Gastrocnemius medialis (tissue), 4 donors: ENCODE results near the gene POU2F2. TPM values are rescaled to one million over a fixed set of nuclear protein-coding genes. Genes with fewer than 3 reads are reported as not detected.

Experiments used
- ATAC-seq, 2 donors: fragments of 150-250 bp; one replicate each; pipeline ENCODE4 v1.9.1; 2016
- DNase-seq, 2 donors: peaks; one replicate each; pipeline ENCODE4 v3.0.0-alpha.2; 2019
- H3K27ac ChIP-seq, 4 donors: fragments of 200-600 bp; sonication (generic); 1 replicate in 1 of 4; 2 replicates in 3 of 4; pipeline ENCODE4 v1.5.1; 2016 to 2018; ENCODE audit warnings: mild to moderate bottlenecking in 2 of 4, moderate library complexity in 1 of 4
- H3K27me3 ChIP-seq, 3 donors: fragments of 200-600 bp; sonication (generic) in 2 of 3; 1 replicate in 1 of 3; 2 replicates in 2 of 3; pipeline versions ENCODE4 v1.5.1 to v1.6.0; 2016 to 2019; ENCODE audit warnings: mild to moderate bottlenecking in 1 of 3, moderate library complexity in 1 of 3
- H3K36me3 ChIP-seq, 2 donors: fragments of 200-600 bp; sonication (generic) in 1 of 2; one replicate each; pipeline ENCODE4 v1.5.1; 2017 to 2018
- H3K4me1 ChIP-seq, 2 donors: fragments of 200-600 bp; sonication (generic) in 1 of 2; one replicate each; pipeline ENCODE4 v1.5.1; 2016 to 2017; ENCODE audit warnings: mild to moderate bottlenecking in 2 of 2
- H3K4me3 ChIP-seq, 4 donors: fragments of 200-600 bp; sonication (generic) in 3 of 4; 1 replicate in 1 of 4; 2 replicates in 3 of 4; pipeline ENCODE4 v1.5.1; 2016 to 2019; ENCODE audit warnings: mild to moderate bottlenecking in 2 of 4
- H3K9me3 ChIP-seq, 3 donors: fragments of 200-600 bp; sonication (generic) in 2 of 3; 1 replicate in 1 of 3; 2 replicates in 2 of 3; pipeline ENCODE4 v1.5.1; 2016 to 2019
- POLR2A ChIP-seq, 2 donors: fragments of 450-650 bp; IDR thresholded peaks; one replicate each; pipeline ENCODE4 v1.6.1; 2017; ENCODE audit warnings: antibody characterized with exemption in 2 of 2, mild to moderate bottlenecking in 2 of 2, moderate library complexity in 2 of 2
- in situ Hi-C, 4 donors: fragments of 200-750 bp; cut with MboI; loops; one replicate each; pipeline versions ENCODE4 v1.15.0 to v1.8.0; 2017; ENCODE audit warnings: low sequenced_read_pairs in 4 of 4
- intact Hi-C: fragments of 100-400 bp; cut with DNase I; formaldehyde crosslinking; loops from one replicate; pipeline ENCODE4 v1.15.1; 2023; ENCODE audit warnings: low total_unique reads
- total RNA-seq, 4 donors: library from RNA; depleted of rRNA; stranded (reverse); fragments of >200 nt; gene quantifications; one replicate each; pipeline versions ENCODE4 v1.1.0 to v1.2.3, GENCODE V29; 2016
- TF ChIP-seq, protein P1 (sequence below), 5 experiments: fragments of 450-650 bp in 3 of 5; fragments of 200-600 bp in 2 of 5; sonication (generic) in 2 of 5; IDR thresholded peaks in 4 of 5; conservative IDR thresholded peaks in 1 of 5; 1 replicate in 4 of 5; 2 replicates in 1 of 5; pipeline ENCODE4 v1.5.1; 2016 to 2019; ENCODE audit warnings: antibody characterized with exemption in 5 of 5, mild to moderate bottlenecking in 3 of 5, moderate library complexity in 3 of 5

Gene POU2F2
- total RNA-seq, 4 donors from 2014 or later: 0.26 to 1.7 (median 1.6) TPM; not detected in 1

DNA sequence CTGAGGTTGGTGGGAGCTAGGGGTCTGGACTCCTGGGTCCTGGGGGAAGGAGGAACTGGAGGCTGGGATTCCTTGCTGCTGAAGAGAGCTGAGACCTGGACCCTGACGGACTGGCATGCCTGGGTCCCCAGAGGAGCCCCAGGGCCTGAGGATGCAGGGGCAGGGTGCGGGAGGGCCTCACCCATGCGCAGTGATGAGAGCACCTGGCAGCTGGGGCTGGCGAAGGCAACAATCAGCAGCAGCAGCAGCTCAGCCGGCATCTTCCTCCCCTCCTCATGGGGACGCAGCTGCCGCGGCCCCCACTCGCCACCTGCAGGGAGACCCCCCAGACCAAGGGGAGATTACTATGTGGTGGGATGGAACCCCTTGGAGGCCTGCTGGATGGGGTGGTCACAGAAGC is 66.7 kb downstream of the POU2F2 start:
- H3K4me3 ChIP-seq: no peak overlapping the region
- H3K36me3 ChIP-seq: no peaks in the 10 kb centered on the region
- no peak for DNase-seq
- intact Hi-C loops: no loop called here
- ATAC-seq: no peak
- in situ Hi-C loops: no loop called here
- H3K27me3 ChIP-seq: peaks cover 21 to 33% (median 30%) of the 10 kb centered on the region in 3 donors
- no peak for TF ChIP-seq POLR2A (IDR thresholded peaks at IDR 0.05)
- TF ChIP-seq, protein P1, sequence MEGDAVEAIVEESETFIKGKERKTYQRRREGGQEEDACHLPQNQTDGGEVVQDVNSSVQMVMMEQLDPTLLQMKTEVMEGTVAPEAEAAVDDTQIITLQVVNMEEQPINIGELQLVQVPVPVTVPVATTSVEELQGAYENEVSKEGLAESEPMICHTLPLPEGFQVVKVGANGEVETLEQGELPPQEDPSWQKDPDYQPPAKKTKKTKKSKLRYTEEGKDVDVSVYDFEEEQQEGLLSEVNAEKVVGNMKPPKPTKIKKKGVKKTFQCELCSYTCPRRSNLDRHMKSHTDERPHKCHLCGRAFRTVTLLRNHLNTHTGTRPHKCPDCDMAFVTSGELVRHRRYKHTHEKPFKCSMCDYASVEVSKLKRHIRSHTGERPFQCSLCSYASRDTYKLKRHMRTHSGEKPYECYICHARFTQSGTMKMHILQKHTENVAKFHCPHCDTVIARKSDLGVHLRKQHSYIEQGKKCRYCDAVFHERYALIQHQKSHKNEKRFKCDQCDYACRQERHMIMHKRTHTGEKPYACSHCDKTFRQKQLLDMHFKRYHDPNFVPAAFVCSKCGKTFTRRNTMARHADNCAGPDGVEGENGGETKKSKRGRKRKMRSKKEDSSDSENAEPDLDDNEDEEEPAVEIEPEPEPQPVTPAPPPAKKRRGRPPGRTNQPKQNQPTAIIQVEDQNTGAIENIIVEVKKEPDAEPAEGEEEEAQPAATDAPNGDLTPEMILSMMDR (IDR thresholded peaks at IDR 0.05 in 4 of 5, conservative IDR thresholded peaks at IDR 0.05 in 1 of 5): no peak
- no peaks in the 10 kb centered on the region for H3K9me3 ChIP-seq
- H3K27ac ChIP-seq: no peak overlapping the region
- no peaks in the 10 kb centered on the region for H3K4me1 ChIP-seq

DNA sequence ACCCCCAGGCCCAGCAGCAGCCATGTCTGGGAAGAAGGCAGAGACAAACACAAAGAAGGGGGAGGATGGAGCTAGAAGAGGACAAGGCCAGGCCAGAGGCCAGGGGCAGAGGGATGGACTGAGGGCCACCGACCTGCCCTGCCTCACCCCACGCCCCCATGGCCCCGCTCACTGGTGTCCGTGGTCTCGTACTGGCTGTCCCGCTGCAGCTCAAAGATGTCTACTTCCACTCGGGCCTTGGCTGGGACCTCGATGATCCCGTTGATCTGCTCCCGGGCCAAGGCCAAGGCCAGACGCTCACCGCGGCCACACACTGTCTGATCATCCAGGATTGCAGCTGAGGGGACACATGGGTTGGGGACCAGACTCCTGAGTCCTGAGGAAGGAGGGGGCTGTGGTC is 67.2 kb downstream of the POU2F2 start:
- no peak overlapping the region for H3K27ac ChIP-seq
- ATAC-seq (no peak), DNase-seq (no peak)
- peaks cover 21 to 33% (median 30%) of the 10 kb centered on the region in 3 donors for H3K27me3 ChIP-seq
- TF ChIP-seq POLR2A (IDR thresholded peaks at IDR 0.05): no peak
- TF ChIP-seq, protein P1 (IDR thresholded peaks at IDR 0.05 in 4 of 5, conservative IDR thresholded peaks at IDR 0.05 in 1 of 5): no peak
- no peaks in the 10 kb centered on the region for H3K36me3 ChIP-seq
- no peaks in the 10 kb centered on the region for H3K9me3 ChIP-seq
- H3K4me3 ChIP-seq: no peak overlapping the region
- in situ Hi-C loops: no loop called here
- H3K4me1 ChIP-seq: no peaks in the 10 kb centered on the region
- intact Hi-C loops: no loop called here

GRCh38 chr19:42064432-42064831 is 67.8 kb downstream of the POU2F2 start:
- Histone ChIP-seq H3K36me3 (no peaks in the 10 kb centered on the region), H3K4me3 (no peak overlapping the region), H3K27me3 (peaks cover 15 to 27% (median 25%) of the 10 kb centered on the region in 3 donors), H3K27ac (no peak overlapping the region), H3K4me1 (no peaks in the 10 kb centered on the region), H3K9me3 (no peaks in the 10 kb centered on the region)
- in situ Hi-C loops (no loop called here), intact Hi-C loops (no loop called here)
- TF ChIP-seq POLR2A (IDR thresholded peaks at IDR 0.05): no peak
- TF ChIP-seq, protein P1 (IDR thresholded peaks at IDR 0.05 in 4 of 5, conservative IDR thresholded peaks at IDR 0.05 in 1 of 5): no peak
- ATAC-seq: no peak
- DNase-seq: no peak

DNA sequence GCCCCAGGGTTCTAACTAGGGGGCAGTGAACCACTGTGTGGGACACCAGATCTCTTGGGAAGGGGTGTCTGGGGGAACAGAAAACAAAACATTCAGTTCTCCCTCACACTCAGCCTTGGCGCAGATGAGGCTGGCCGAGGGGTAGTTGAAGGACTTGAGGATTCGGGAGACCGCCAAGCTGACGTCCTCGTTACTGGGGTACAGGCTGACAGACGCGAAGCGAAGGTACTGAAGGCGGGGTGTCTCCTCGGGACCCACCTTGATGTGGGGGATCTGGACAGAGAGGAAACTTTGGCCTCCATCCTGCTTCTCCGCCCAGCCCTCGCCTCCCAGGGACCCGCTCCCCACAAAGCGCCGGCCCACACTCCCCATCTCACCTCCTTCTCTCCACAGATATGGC is 69.9 kb downstream of the POU2F2 start:
- DNase-seq (no peak), ATAC-seq (no peak)
- Histone ChIP-seq H3K4me3 (no peak overlapping the region), H3K4me1 (peaks cover 0 to 7% of the 10 kb centered on the region in 2 donors), H3K27me3 (peaks cover 8 to 9% (median 9%) of the 10 kb centered on the region in 3 donors), H3K27ac (no peak overlapping the region), H3K9me3 (no peaks in the 10 kb centered on the region), H3K36me3 (no peaks in the 10 kb centered on the region)
- in situ Hi-C loops (no loop called here), intact Hi-C loops (no loop called here)
- TF ChIP-seq, protein P1 (IDR thresholded peaks at IDR 0.05 in 4 of 5, conservative IDR thresholded peaks at IDR 0.05 in 1 of 5): no peak
- TF ChIP-seq POLR2A (IDR thresholded peaks at IDR 0.05): no peak

GRCh38 chr19:42060117-42060516 is 72.1 kb downstream of the POU2F2 start:
- no peak for ATAC-seq
- intact Hi-C loops: no loop called here

More at GRCh38 chr19:42060117-42060516, 72.1 kb downstream of the POU2F2 start:
- H3K27ac ChIP-seq: no peak overlapping the region
- no peaks in the 10 kb centered on the region for H3K36me3 ChIP-seq
- H3K4me1 ChIP-seq: peaks cover 0 to 7% of the 10 kb centered on the region in 2 donors
- TF ChIP-seq, protein P1 (IDR thresholded peaks at IDR 0.05 in 4 of 5, conservative IDR thresholded peaks at IDR 0.05 in 1 of 5): no peak
- no peak for TF ChIP-seq POLR2A (IDR thresholded peaks at IDR 0.05)
- no peaks in the 10 kb centered on the region for H3K9me3 ChIP-seq
- DNase-seq: no peak
- in situ Hi-C loops: no loop called here
- H3K4me3 ChIP-seq: no peak overlapping the region
- no peaks in the 10 kb centered on the region for H3K27me3 ChIP-seq
